NOMO-1 (cell line): ENCODE measurements around the gene CARD9.

Source experiments
- DNase-seq, 2 experiments: peaks; one replicate each; lab custom pipeline; 2025; ENCODE audit not compliant: unreplicated experiment in 2 of 2; lab: John Stamatoyannopoulos, UW

Gene CARD9

DNA sequence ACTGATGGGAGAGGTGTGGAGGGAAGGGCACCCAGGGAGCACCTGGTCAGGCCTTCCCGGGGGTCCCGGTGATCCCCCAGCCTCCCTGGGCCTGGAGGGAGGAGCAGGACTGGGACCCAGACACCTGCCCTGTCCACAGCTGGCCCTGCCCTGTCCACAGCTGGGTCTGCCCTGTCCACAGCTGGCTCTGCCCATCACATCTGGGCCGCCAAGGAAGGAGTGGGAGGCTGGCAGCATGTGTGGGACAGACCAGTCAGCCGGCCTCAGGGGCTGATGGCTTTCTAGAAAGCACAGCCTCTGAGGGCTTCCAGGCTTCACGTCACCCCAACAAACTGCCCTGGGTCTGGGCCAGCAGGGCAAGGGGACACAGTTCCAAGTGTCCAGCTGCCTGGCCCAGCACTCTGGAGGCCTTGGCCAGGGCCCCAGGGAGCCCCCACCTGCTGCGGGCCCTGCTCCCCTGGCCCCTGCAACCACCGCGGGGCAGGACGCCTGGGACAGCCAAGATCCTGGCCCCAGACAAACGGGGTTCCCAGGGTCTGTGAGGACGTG is 22.1 kb downstream of the CARD9 start:
- no peak for DNase-seq

DNA sequence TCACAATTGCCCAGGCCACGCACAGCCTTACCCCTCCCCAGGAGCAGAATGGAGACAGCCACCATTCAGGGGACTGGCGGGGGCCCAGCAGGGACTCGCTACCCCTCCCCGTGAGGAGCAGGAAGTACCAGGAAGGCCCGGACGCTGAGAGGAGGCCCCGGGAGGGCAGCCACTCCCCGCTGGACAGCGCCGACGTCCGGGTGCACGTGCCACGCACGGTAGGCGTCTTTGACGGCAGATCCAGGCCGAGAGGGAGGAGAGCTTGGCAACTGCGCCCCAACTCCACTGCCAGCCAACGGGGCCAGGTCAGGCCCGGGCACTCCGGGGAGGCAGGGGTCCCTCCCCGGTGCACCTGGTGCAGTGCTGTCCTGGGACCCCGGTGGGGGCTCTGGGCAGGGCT is 23.9 kb downstream of the CARD9 start:
- no peak for DNase-seq

DNA sequence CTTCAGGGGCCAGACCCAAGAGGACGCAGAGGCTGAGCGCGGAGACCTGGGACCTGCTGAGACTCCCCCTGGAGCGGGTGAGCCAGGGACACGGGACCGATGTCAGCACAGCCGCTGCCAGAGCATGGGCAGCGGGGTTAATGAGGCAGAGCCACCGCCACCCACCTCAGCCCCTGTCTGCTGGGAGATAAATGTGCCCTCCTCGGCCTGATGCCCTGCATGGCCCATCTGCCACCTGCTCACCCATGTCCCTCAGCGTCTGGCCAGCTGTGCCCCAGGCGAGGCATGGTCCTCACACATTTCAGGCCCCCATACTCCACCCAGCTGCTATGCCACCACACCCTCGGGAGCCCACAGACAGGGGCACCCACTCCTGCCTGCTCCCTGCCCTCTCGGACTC is 24.8 kb downstream of the CARD9 start:
- DNase-seq: no peak

DNA sequence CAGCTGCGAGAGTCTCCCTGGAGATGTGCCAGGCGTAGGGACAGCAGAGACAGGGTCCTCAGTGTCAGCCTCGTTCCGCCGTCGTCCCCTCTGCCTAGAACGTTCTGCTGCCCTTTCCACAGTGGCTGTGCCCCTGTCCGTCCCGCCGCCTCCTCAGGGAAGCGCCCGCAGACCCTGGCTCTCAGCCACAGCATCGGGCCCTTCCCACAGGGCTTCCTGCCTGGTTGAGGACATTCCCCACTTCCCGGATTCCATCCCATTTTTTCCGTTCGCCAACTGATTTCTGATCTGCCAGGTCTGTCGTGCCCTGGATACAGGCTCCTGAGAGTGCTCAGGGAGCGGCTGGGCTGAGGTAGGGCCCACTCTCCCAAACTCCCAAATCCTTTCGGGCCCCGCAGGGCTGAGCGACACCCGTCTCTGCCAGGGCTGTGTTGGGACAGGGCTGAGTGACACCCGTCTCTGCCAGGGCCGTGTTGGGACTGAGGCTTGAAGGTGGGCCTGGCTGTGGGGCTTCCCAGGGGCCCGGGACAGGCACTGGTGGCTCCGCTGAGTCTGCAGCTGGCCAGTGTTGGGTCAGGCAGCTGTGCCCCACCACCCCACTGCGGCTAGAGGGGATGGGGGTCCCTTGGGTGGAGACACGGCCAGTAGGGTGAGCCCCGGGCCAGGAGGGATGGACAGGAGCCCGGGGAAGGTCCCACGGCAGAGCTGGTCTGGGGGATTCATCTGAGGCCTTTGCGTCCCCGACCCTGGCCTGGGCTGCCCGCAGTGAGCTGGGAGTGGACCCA is 25.8 kb downstream of the CARD9 start:
- DNase-seq: no peak

DNA sequence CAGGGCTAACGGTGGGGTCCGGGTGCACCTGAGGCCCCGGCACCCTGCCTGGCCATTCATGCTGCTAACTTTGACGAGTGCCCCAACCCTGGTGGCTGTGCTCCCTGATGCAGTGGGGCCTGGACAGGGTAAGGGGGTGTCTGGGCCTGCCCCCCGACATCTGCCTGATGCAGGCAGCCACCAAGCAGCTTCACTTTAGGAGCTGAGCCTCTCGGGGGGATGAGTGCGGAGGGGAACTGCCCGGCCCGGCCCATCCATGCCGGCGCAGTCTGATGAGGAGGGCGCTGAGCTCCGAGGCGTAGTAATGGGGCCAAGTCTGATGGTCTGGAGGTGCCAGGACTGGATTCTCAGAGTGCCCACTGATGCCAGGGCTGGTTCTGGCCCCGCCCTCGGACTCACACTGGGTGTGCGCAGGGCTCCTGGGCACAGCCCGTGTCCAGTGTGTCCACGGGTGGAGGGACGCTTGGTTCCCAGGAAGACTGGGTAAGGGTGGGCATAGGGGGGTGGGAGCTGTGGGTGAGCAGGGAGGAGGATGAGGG is 26.5 kb downstream of the CARD9 start:
- DNase-seq: no peak

DNA sequence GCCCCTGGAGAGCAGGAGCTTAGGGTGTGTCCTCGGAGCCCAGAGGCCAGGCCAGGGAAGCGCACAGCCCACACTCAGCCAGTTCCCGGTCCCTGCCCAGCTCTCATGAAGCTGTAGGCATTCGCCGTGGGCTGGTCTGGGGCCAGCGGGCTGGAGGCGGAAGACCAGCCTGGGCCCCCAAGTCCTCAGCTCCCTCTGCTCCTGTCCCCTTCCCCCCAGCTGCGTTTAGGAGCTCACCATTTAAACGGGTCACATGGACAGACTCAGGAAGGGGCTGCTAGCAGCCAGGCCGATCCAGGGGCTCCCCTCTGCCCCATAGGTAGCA is 27.4 kb downstream of the CARD9 start:
- DNase-seq: no peak

DNA sequence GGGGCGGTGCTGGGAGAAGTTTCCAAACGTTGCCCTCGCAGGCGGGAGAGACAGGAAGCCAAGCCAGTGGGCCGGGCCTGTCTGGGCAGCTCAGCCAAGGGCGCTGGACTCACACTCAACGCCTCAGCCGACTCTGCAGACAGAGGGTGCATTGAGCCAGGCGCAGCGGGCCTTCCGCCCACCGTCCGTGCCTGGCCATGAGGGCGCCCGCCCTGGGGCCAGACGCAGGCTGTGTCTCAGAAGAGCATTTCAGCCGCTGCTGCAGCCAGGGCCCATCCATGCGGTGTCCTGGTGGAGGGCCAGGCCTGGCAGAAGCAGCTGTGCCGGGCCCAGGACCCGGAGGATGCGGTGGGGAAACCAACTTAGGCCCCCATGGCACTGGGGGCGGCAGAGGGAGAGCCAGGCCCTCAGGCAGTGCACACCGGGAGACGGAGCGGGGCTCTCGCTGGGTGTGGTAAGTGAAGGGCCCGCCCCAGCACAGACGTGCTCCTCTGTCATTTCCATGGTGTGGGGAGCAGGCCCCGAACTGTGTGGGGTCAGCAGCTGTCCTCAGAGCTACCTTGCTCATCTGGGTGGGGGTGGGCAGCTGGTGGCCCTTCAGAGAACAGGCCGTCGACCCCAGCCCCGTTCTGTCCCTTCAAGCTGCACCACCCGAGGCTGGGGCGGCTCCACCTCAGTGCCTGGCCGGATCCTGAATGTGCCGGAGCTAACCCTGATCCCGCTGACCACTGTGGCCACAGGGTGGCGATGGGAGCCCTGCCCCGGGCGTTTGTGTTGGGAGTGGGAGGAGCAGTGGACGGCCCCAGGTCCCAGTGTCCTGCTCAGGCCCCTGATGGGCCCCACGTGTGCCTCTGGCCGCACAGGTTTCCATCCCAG is 27.9 kb downstream of the CARD9 start:
- DNase-seq: no peak

DNA sequence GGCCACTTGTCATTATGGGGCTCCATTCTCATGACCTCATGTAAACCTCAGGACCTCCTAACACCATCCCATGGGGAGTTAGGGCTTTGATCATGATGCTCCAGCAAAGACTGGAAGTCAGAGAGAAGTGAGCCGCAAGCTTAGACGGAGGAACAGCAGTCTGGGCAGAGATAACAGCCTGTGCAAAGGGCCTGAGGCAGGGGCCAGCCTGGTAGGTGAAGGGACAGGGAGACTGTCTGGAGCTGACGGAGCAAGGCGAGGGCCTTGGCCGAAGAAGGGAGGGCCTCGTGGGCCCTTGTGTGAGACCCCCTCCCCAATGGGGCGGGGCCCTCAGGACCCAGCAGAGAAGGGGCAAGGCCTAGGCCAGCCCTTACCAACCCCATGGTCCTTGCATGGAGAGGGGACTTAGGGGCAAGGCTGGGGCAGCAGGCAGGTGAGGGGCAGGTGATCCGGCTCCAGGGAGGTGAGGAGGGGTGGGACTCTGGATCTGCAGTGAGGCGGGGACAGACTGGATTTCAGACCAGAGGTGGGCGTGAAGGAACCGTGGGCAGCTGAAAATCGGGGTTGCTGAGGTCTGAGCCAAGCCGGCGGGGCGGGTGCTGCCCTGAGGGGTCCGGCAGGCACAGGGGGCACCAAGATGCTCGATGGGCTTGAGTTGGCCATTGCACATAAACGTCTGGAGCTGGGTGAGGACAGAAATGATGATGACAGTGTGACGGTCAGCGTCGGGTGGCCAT is 28.8 kb downstream of the CARD9 start:
- DNase-seq: no peak

DNA sequence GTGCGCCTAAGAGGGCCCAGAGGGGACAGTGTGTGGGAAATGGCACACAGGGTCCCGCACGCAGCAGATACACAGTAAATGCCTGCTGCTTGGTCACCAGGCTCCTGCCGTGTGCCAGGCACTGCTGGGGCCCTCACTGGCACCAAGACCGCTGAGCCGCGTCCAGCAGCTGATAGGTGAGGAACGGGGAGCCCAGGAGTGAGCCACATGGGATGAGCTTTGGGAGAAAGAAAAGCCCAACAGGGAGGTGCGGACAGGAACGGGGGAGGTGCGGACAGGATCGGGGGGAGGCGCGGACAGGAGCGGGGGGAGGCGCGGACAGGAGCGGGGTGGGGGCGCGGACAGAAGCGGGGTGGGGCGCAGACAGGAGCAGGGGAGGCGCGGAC is 29.6 kb downstream of the CARD9 start:
- DNase-seq: no peak

DNA sequence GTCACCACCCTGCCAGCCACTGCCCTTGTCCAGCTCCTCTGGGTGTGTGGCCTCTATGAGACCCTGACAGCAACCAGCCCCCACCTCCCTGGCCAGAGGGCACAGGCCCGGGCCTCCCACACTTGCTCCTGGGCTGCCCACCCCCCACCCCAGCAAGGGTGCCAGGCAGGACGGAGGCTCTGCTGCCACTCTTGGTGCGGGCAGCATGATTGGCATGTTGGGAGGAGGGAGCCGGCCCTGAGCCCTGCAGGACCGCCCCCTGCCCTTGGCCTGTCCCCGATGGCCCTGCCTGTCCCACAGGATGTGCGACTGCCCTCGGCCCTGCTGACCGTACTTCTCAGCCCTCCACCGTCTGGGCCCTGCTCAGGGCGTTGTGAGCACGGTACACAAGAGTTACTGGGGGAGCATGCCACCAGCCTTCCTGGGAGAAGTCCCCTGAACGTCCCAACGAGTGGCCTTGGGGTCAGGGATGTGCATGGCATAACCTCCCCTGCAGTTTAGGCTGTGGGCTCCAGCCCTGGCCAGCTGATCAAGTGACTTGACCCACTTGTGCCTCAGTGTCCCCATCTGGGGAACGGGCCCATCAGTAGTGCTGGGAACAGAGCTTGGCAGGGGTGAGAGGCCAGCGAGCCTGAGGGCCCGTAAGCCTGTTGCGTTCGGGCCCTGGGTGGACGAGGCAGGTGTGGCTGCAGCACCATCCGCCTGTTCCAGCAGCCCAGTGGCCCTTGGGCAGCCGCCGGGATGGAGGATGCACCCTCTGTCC is 30.2 kb downstream of the CARD9 start:
- no peak for DNase-seq

DNA sequence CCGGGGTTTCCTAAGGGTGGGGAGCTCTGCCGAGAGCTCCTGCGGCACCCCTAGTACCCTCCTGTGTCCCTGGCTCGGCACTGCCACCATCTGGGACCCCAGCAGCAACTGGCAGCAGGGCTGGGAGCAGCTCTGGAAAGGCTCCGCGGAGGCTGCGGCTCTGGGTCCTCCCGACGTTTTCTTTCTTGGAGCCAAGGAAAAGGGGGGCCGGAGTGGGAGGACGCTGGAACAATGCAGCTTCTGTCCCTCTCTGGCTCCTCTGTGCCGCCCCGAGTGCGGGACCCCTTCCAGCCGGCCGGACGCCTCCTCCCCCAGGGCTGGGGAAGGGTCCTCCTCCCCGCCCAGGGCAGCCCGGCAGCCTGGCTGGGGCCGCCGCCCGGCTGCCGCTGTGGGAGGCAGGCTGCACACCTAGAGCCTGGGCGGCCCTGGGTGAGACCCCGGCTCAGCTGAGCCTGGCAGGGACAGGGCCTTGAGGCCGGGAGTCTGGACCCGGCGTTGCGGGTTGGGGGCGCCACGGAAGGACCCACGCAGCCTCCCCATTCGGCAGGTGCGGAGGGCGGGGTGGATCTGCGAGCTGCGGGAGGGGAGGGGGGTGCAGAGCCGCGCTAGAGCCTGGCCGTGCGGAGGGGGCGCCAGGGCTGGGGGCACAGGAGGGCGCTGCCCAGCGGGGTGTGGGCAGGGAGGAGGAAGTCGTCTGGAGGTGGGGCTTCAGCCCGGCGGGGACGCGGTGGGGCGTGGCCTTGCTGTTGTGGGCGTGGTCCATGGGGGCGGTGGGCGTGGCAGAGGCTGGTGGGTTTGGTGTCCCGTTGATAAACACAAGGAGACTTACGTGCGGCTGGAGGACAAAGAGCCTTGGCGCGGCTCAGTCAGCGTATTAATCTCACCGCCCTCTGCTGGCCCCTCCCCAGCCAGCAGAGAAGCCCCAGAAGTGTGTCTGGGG is 31.0 kb downstream of the CARD9 start:
- DNase-seq: peak; percentile 51 to 52

DNA sequence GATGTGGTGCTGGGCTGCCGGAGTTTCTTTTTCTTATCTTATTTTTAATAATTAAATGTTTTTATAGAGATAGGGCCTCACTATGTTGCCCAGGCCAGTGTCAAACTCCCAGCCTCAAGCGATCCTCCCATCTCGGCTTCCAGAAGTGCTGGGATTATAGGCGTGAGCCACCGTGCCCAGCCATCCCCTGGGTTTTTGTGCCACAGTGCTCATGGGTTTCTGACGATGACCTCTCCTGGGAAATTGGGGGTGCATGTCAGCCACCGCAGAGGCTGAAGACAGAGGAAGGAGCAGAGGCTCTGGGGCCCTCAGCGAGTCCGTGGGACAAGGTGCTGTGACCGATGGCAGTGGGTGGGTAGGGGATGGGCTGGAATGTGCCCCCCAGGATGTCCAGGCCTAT is 31.7 kb downstream of the CARD9 start:
- no peak for DNase-seq

DNA sequence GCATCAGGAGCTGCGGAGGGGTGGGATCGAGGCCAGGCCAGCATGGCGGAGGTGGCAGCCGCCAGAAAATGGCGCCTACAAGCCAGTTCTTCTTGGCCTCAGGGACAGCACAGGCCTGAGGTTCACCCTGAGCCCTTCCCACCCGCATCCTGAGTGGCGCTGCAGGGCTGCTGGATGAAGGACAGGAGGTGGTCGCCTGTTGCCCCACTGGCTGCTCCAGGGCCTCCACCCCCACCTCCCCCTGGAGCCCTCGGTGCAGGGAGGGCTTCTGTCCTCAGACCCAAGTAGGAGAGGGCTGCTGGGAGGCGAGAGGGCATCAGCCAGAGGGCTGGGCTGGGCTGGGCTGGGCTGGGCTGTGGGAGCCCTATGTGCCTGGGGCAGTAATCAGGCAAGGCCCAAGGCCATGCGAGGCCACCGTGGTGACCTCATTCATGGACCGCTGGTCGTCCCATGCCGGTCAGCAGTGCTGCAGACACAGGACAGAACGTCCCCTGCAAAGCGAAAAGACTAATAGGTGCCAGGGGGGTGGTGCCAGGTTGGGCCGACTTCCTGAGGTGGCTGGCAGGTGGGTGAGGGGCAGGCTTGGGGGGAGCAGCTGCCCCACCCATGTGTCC is 32.3 kb downstream of the CARD9 start:
- no peak for DNase-seq

DNA sequence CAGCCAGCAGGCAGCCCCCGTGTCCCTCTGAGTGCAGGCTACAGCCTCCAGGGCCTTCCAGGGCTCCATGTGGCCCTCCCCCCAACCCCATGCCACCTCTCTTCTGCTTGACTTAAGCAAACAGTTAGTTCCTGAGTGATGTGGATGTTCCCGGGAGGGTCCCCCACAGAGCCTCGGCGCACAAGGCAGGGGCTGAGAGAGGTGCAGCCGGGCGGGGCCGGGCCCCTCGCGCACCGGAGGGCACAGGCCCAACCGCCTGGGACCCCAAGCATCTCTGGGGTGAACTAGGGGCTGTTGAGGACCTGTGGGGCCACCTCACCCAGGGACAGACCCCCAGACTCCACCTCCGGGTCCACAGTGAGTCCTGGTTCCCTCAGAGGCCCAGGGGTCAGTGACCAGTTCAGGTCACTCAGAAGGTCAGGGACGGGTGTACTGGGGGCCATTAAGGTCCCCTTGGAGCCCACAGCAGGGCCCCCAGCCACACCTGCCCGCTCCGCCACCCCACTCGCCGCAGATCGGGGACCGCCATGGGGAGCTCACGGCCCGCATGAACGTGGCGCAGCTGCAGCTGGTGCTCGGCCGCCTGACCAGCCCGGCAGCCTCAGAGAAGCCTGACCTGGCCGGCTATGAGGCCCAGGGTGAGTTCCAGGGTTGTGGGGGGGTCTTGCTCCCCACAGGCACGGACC is 33.0 kb downstream of the CARD9 start:
- DNase-seq: no peak

DNA sequence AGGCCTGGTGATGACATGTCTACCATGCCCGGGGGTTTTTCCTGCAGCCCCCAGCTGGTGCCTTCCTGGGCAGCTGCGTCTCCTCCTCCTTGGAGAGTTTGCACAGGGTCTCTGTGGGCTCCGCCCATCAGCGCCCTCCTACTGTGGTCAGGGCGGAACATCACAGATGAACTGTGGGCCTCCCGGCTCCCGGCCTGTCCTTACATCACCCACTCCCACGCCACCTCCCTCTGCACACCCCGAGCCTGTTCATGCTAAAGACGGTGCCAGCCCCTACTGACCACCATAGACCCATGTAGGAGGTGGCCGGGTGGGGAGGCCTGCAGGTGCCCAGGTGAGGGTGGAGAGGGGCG is 33.5 kb downstream of the CARD9 start:
- DNase-seq: no peak

DNA sequence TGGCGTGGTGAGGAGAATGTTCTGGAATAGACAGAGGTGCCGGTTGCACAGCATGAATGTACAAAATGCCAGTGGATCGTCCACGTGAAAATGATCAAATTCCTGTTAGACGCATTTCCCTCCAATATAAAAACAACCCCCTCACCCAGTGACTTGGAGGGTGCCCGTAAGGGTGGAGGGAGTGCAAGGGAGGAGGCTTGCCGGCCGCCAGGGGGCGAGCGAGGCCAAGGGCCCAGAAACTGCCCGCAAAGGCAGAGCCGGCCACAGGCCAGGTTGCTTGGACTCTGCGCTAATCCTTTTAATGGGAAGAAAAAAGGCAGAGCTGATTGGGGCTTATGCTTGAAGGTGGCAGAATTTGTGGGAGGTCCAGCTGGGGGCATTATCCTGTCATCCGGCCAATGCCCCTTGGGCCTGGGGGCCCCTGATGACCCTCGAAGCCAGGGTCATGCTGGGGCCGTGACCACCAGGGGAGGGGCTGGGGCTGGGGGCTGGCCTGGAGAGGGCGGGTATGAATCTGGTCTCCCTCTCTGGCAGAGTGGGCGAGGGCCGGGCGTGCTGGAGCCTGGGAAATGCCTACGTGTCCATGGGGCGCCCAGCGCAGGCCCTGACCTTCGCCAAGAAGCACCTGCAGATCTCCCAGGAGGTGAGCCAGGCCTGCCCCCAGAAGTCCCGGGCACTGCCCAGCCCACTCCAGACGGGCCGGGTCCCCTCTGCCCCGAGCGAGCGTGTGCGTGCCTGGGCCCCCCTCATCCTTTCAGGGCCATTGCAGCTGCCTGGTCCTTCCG is 34.1 kb downstream of the CARD9 start:
- DNase-seq: peak; percentile 78 to 81

DNA sequence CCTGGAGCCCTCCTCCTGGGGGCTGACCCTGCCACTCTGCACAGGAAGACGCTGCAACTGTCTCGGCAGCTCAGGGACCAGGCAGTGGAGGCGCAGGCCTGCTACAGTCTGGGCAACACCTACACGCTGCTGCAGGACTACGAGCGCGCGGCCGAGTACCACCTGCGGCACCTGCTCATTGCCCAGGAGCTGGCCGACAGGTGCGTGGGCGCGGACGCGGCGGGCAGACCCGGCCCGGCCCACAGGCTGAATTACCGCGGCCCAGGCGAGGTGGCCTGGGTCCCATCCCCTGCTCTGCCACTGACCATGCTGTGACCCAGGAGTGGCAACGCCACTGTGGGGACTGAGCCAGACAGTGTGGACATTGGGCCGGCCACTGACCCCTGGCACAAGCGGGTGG is 35.0 kb downstream of the CARD9 start:
- no peak for DNase-seq
